PC-9 (cell line): ENCODE results near the gene TMEM267. TPM values are rescaled to one million over a fixed set of nuclear protein-coding genes. Genes with fewer than 3 reads are reported as not detected.

Experiments
- BruUV-seq: library from RNA; stranded (reverse); fragments of 400-500 nt; replicated peaks from 2 replicates; lab custom pipeline; 2021; lab: Mats Ljungman, UMichigan
- CTCF ChIA-PET: fragments of 300-600 bp; sonication (Branson Sonifier 250); formaldehyde crosslinking; loops from one replicate; lab custom pipeline; 2022; ENCODE audit warnings: antibody characterized with exemption; lab: Charles Lee
- POLR2A ChIA-PET: fragments of 300-600 bp; sonication (Branson Sonifier 250); formaldehyde crosslinking; loops from one replicate; lab custom pipeline; 2022; ENCODE audit warnings: antibody characterized with exemption; ENCODE audit not compliant: unreplicated experiment; lab: Charles Lee
- DNase-seq, 2 experiments: peaks; one replicate each; pipeline versions ENCODE4 v3.0.0 to v3.0.0-alpha.2; 2015 to 2022; ENCODE audit warnings: mixed read lengths in 1 of 2
- H2AFZ ChIP-seq: fragments of 200-600 bp; sonication (generic); 2 replicates; pipeline ENCODE4 v1.8.1; 2017; ENCODE audit warnings: antibody characterized with exemption
- H3F3A ChIP-seq: fragments of 200-600 bp; sonication (generic); 2 replicates; pipeline ENCODE4 v1.8.1; 2017; ENCODE audit warnings: antibody characterized with exemption, mild to moderate bottlenecking, low read depth; ENCODE audit not compliant: insufficient read depth
- H3K27ac ChIP-seq: fragments of 200-600 bp; sonication (generic); 2 replicates; pipeline ENCODE4 v1.6.1; 2016; ENCODE audit warnings: mixed run types
- H3K27me3 ChIP-seq: fragments of 200-600 bp; sonication (generic); 2 replicates; pipeline ENCODE4 v1.6.1; 2016; ENCODE audit warnings: low read depth, mixed run types; ENCODE audit not compliant: insufficient read depth
- H3K36me3 ChIP-seq: fragments of 200-600 bp; sonication (generic); 2 replicates; pipeline ENCODE4 v1.6.1; 2016; ENCODE audit warnings: low read depth, mixed run types
- H3K4me1 ChIP-seq: fragments of 200-600 bp; sonication (generic); replicated peaks from 2 replicates; pipeline ENCODE4 v1.6.1; 2016; ENCODE audit warnings: mixed run types; ENCODE audit not compliant: insufficient read depth
- H3K4me2 ChIP-seq: fragments of 200-600 bp; sonication (generic); 2 replicates; pipeline ENCODE4 v1.6.1; 2017; ENCODE audit warnings: mixed run types
- H3K4me3 ChIP-seq: fragments of 200-600 bp; sonication (generic); 2 replicates; pipeline ENCODE4 v1.6.1; 2016; ENCODE audit warnings: mixed run types
- H3K79me2 ChIP-seq: fragments of 200-600 bp; sonication (generic); 2 replicates; pipeline ENCODE4 v1.6.1; 2017; ENCODE audit warnings: low read depth, mixed run types
- H3K9me2 ChIP-seq: fragments of 200-600 bp; sonication (generic); 2 replicates; pipeline ENCODE4 v1.8.1; 2017; ENCODE audit warnings: mild to moderate bottlenecking; ENCODE audit not compliant: insufficient read depth
- H3K9me3 ChIP-seq: fragments of 200-600 bp; sonication (generic); 2 replicates; pipeline ENCODE4 v1.8.1; 2016; ENCODE audit warnings: low read depth; ENCODE audit not compliant: insufficient read depth
- H4K20me1 ChIP-seq: fragments of 200-600 bp; sonication (generic); 2 replicates; pipeline ENCODE4 v1.8.1; 2017; ENCODE audit not compliant: insufficient read depth
- EZH2 ChIP-seq: fragments of 200-600 bp; sonication (generic); IDR thresholded peaks from 2 replicates; pipeline ENCODE4 v1.8.0; 2017; ENCODE audit warnings: antibody characterized with exemption, low read depth
- intact Hi-C: fragments of 100-400 bp; cut with micrococcal nuclease; formaldehyde crosslinking; loops from one replicate; pipeline ENCODE4 v1.10.0; 2022; ENCODE audit not compliant: unreplicated experiment
- total RNA-seq: library from RNA; stranded (reverse); gene quantifications from 2 replicates; pipeline ENCODE4 v1.2.3, GENCODE V29; 2021
- TF ChIP-seq, protein P1 (sequence below): fragments of 200-600 bp; sonication (generic); conservative IDR thresholded peaks from 2 replicates; pipeline ENCODE4 v1.6.1; 2017; ENCODE audit warnings: mixed run types, antibody characterized with exemption, mild to moderate bottlenecking, moderate library complexity

TMEM267 gene
- total RNA-seq, 1 experiment from 2014 or later: 30.2 TPM

DNA sequence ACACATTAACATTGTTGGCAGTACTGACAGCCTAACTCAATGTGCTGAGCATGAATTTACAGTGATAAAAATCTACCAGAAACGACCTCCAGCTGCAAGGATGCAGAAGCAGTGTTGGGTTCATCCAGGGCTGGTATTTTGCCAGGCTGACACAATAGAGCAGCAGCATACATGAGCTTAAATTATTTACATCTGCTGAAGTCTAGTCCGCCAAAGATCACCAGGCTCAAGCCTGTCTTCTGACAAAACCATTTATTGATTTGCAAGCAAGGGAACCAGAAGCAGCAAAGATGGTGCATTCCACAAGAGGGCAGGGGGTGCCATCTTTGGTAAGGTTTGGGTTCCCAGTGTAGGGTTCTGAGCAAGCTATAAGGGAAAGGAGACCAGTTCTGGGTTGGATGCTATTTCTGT is 40.0 kb upstream of the TMEM267 start:
- Histone ChIP-seq H3K4me2 (no peak overlapping the region), H3K79me2 (no peaks in the 10 kb centered on the region), H3K27me3 (no peaks in the 10 kb centered on the region), H2AFZ (no peak overlapping the region), H3K36me3 (peaks cover 20% of the 10 kb centered on the region), H3K4me1 (no peaks in the 10 kb centered on the region), H3K9me2 (no peaks in the 10 kb centered on the region), H3K9me3 (no peaks in the 10 kb centered on the region), H3F3A (peaks cover 12% of the 10 kb centered on the region; the same call in 1 of the 2 replicates), H4K20me1 (no peaks in the 10 kb centered on the region), H3K4me3 (no peak overlapping the region), H3K27ac (no peak overlapping the region)
- POLR2A ChIA-PET: no interaction called here
- no TSS peak for BruUV-seq
- DNase-seq: no peak
- intact Hi-C loops: no loop called here
- TF ChIP-seq EZH2: no peak
- TF ChIP-seq, protein P1, sequence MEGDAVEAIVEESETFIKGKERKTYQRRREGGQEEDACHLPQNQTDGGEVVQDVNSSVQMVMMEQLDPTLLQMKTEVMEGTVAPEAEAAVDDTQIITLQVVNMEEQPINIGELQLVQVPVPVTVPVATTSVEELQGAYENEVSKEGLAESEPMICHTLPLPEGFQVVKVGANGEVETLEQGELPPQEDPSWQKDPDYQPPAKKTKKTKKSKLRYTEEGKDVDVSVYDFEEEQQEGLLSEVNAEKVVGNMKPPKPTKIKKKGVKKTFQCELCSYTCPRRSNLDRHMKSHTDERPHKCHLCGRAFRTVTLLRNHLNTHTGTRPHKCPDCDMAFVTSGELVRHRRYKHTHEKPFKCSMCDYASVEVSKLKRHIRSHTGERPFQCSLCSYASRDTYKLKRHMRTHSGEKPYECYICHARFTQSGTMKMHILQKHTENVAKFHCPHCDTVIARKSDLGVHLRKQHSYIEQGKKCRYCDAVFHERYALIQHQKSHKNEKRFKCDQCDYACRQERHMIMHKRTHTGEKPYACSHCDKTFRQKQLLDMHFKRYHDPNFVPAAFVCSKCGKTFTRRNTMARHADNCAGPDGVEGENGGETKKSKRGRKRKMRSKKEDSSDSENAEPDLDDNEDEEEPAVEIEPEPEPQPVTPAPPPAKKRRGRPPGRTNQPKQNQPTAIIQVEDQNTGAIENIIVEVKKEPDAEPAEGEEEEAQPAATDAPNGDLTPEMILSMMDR: no peak
- CTCF ChIA-PET: interaction anchor here (0.6 to 0.9 kb wide), 2 partner anchors 31 to 108 kb away, joined by 3 read pairs; no protein-coding TSS in a partner anchor

DNA sequence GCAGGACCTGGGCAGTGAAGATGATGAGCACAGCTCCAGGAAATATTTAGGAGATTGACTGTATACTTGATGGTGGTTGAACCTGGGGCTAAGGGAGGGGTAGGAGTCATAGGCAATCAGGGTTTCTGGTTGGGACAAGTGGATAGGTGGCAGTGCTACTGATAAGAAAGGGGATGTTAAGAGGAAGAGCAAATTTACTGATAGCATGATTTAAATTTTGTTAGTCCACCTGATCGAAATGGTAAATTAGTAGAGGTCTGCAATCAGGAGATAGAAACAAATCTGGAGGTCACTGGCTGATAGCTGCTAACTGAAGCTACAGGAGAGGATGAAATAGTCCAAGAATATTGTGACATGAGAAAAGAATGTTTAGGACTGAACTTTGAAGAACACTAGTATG is 37.0 kb upstream of the TMEM267 start:
- Histone ChIP-seq H3K9me3 (no peaks in the 10 kb centered on the region), H3K4me3 (no peak overlapping the region), H2AFZ (no peak overlapping the region), H3K79me2 (peaks cover 2% of the 10 kb centered on the region; the same call in 1 of the 2 replicates), H3K4me1 (peaks cover 4% of the 10 kb centered on the region), H4K20me1 (no peaks in the 10 kb centered on the region), H3F3A (peaks cover 10% of the 10 kb centered on the region; the same call in 1 of the 2 replicates), H3K4me2 (no peak overlapping the region), H3K36me3 (0 out of 2 replicates have a peak, but pooled peaks cover 2% of the 10 kb centered on the region), H3K27me3 (no peaks in the 10 kb centered on the region), H3K27ac (no peak overlapping the region), H3K9me2 (0 out of 2 replicates have a peak, but pooled peaks cover 5% of the 10 kb centered on the region)
- no TSS peak for BruUV-seq
- ChIA-PET POLR2A (no interaction called here), CTCF (no interaction called here)
- DNase-seq: no peak
- TF ChIP-seq EZH2: no peak
- TF ChIP-seq, protein P1: no peak
- intact Hi-C loops: no loop called here

DNA sequence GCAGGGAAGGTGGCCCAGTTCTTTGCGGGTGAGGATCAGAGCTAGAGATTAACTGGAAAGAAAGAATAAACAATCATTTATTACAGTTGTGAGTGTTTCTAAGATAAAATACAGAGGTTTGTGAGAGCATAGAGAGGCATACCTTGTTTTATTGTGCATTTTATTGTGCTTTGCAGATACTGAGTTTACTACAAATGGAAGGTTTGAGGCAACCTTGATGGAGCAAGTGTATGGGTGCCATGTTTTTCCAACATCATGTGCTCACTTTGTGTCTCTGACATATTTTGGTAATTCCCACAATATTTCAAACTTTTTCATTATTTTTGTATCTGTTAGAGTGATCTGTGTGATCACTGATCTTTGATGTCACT is 32.0 kb upstream of the TMEM267 start:
- CTCF ChIA-PET: no interaction called here
- BruUV-seq: no TSS peak
- H3K27me3 ChIP-seq: no peaks in the 10 kb centered on the region
- no peaks in the 10 kb centered on the region for H3K36me3 ChIP-seq
- H3K4me1 ChIP-seq: peaks cover 22% of the 10 kb centered on the region
- peaks cover 29% of the 10 kb centered on the region for H3K79me2 ChIP-seq
- peak overlapping the region; percentile 80 for H3K4me2 ChIP-seq
- peak overlapping the region; percentile 72 for H3K27ac ChIP-seq
- peak overlapping the region; percentile 98 for H2AFZ ChIP-seq
- no peaks in the 10 kb centered on the region for H4K20me1 ChIP-seq
- H3K9me3 ChIP-seq: no peaks in the 10 kb centered on the region
- H3F3A ChIP-seq: peaks cover 13% of the 10 kb centered on the region
- TF ChIP-seq, protein P1: no peak
- no peak for TF ChIP-seq EZH2
- POLR2A ChIA-PET: interaction anchor here (0.6 to 1.6 kb wide), 4 partner anchors 87 to 395 kb away, joined by 3 to 9 read pairs (median 6); partner anchors contain the start of genes HMGCS1, NNT and ZNF131
- intact Hi-C loops: loop anchor here (1.0 to 10.0 kb wide), 6 partner anchors 32 to 449 kb away; partner anchors contain the start of genes HMGCS1, NNT and TMEM267
- DNase-seq: no peak
- peak overlapping the region; percentile 73 for H3K4me3 ChIP-seq
- H3K9me2 ChIP-seq: 0 out of 2 replicates have a peak, but pooled peaks cover 5% of the 10 kb centered on the region
